Esophagus squamous epithelium (tissue), 5 donors: ENCODE results near the gene ZC2HC1B. TPM values are rescaled to one million over a fixed set of nuclear protein-coding genes. Genes with fewer than 3 reads are reported as not detected.

Experiments
- DNase-seq: peaks from one replicate; lab custom pipeline; 2025; lab: John Stamatoyannopoulos, UW
- H3K27ac ChIP-seq, 4 donors: fragments of 200-600 bp; sonication (generic); one replicate each; pipeline ENCODE4 v1.5.1; 2016 to 2019; ENCODE audit warnings: mild to moderate bottlenecking in 1 of 4
- H3K27me3 ChIP-seq, 4 donors: fragments of 200-600 bp; sonication (generic); 1 replicate in 3 of 4; 2 replicates in 1 of 4; pipeline versions ENCODE4 v1.5.1 to v1.6.0; 2017 to 2021; ENCODE audit warnings: antibody characterized with exemption in 1 of 4
- H3K36me3 ChIP-seq, 3 donors: fragments of 200-600 bp; sonication (generic); one replicate each; pipeline ENCODE4 v1.5.1; 2016 to 2019
- H3K4me1 ChIP-seq, 3 donors: fragments of 200-600 bp; sonication (generic); one replicate each; pipeline ENCODE4 v1.5.1; 2017 to 2019
- H3K4me3 ChIP-seq, 4 donors: fragments of 200-600 bp; sonication (generic); 1 replicate in 3 of 4; 2 replicates in 1 of 4; pipeline ENCODE4 v1.5.1; 2016 to 2019; ENCODE audit warnings: mild to moderate bottlenecking in 2 of 4, moderate library complexity in 1 of 4
- H3K9me3 ChIP-seq, 3 donors: fragments of 200-600 bp; sonication (generic); one replicate each; pipeline ENCODE4 v1.5.1; 2016 to 2019
- CTCF ChIP-seq, 6 experiments: fragments of 450-650 bp in 4 of 6; fragments of 200-600 bp in 2 of 6; sonication (generic) in 2 of 6; IDR thresholded peaks; one replicate each; pipeline ENCODE4 v1.5.1; 2016 to 2019; ENCODE audit warnings: antibody characterized with exemption in 6 of 6, mild to moderate bottlenecking in 4 of 6, moderate library complexity in 4 of 6
- POLR2A ChIP-seq, 4 donors: fragments of 450-650 bp; IDR thresholded peaks; one replicate each; pipeline ENCODE4 v1.6.1; 2017; ENCODE audit warnings: antibody characterized with exemption in 4 of 4, mild to moderate bottlenecking in 4 of 4, moderate library complexity in 3 of 4
- WGBS, 2 donors: methylation state at CpG; one replicate each; pipeline ENCODE4 v1.1.5; 2018; 5-methylcytosine and 5-hydroxymethylcytosine counted together
- intact Hi-C: fragments of 100-400 bp; cut with DNase I; formaldehyde crosslinking; loops from one replicate; pipeline ENCODE4 v1.15.0; 2022
- total RNA-seq, 4 donors: library from RNA; depleted of rRNA; stranded (reverse); fragments of >200 nt; gene quantifications; one replicate each; pipeline ENCODE4 v1.1.0, GENCODE V29; 2016
- donor health status: DM: yes; HTN: yes; CAD: no.

The ZC2HC1B gene
- total RNA-seq: not detected

- TF ChIP-seq CTCF (IDR thresholded peaks at IDR 0.05) (no peak), POLR2A (IDR thresholded peaks at IDR 0.05) (no peak)
- Histone ChIP-seq H3K36me3 (peaks cover 0 to 70% (median 24%) of the 10 kb centered on the region in 3 donors), H3K4me1 (no peaks in the 10 kb centered on the region), H3K27me3 (no peaks in the 10 kb centered on the region), H3K4me3 (no peak within 1 kb of the TSS), H3K27ac (no peak within 1 kb of the TSS), H3K9me3 (no peaks in the 10 kb centered on the region)
- DNase-seq: no peak
- intact Hi-C loops: no loop called here
- WGBS, 2 donors: 86 to 92% methylated on average over 1 of the region's 1 CpG
Measured at GRCh38 chr6:143864234-143864633, at the start of gene ZC2HC1B. Gene ZC2HC1B (plus strand): TSS chr6:143864474. CDS start chr6:143864540, 66 bp downstream.

- Histone ChIP-seq H3K27ac (no peak overlapping the region), H3K4me3 (no peak overlapping the region), H3K9me3 (no peaks in the 10 kb centered on the region), H3K36me3 (peaks cover 0 to 35% (median 0%) of the 10 kb centered on the region in 3 donors), H3K4me1 (no peaks in the 10 kb centered on the region), H3K27me3 (no peaks in the 10 kb centered on the region)
- no peak for TF ChIP-seq CTCF (IDR thresholded peaks at IDR 0.05)
- TF ChIP-seq POLR2A (IDR thresholded peaks at IDR 0.05): no peak
- DNase-seq: no peak
- intact Hi-C loops: no loop called here
Measured at GRCh38 chr6:143817621-143818020, 46.7 kb upstream of the ZC2HC1B start.

- TF ChIP-seq POLR2A (IDR thresholded peaks at IDR 0.05) (no peak), CTCF (IDR thresholded peaks at IDR 0.05) (no peak)
- Histone ChIP-seq H3K27ac (no peak overlapping the region), H3K4me3 (no peak overlapping the region), H3K27me3 (no peaks in the 10 kb centered on the region), H3K9me3 (no peaks in the 10 kb centered on the region), H3K36me3 (peaks cover 0 to 58% (median 0%) of the 10 kb centered on the region in 3 donors), H3K4me1 (no peaks in the 10 kb centered on the region)
- intact Hi-C loops: no loop called here
- 81 to 84% methylated on average over 6 of the region's 6 CpGs for WGBS, 2 donors
- no peak for DNase-seq
Measured at GRCh38 chr6:143821359-143821758, 42.9 kb upstream of the ZC2HC1B start.

- intact Hi-C loops: no loop called here
- H3K27ac ChIP-seq: no peak overlapping the region
- peaks cover 0 to 47% (median 0%) of the 10 kb centered on the region in 3 donors for H3K36me3 ChIP-seq
- H3K4me1 ChIP-seq: no peaks in the 10 kb centered on the region
- no peak for DNase-seq
- no peaks in the 10 kb centered on the region for H3K27me3 ChIP-seq
- TF ChIP-seq POLR2A (IDR thresholded peaks at IDR 0.05) (no peak), CTCF (IDR thresholded peaks at IDR 0.05) (no peak)
- H3K4me3 ChIP-seq: no peak overlapping the region
- WGBS, 2 donors: 36 to 38% methylated on average over 3 of the region's 3 CpGs
- no peaks in the 10 kb centered on the region for H3K9me3 ChIP-seq
Measured at GRCh38 chr6:143822584-143823024, 41.7 kb upstream of the ZC2HC1B start.

GRCh38 chr6:143823548-143823947 is 40.7 kb upstream of the ZC2HC1B start:
- intact Hi-C loops: no loop called here
- TF ChIP-seq POLR2A (IDR thresholded peaks at IDR 0.05): no peak
- TF ChIP-seq CTCF (IDR thresholded peaks at IDR 0.05): no peak
- peaks cover 0 to 41% (median 0%) of the 10 kb centered on the region in 3 donors for H3K36me3 ChIP-seq
- no peaks in the 10 kb centered on the region for H3K4me1 ChIP-seq
- no peaks in the 10 kb centered on the region for H3K27me3 ChIP-seq
- no peak for DNase-seq
- H3K27ac ChIP-seq: no peak overlapping the region
- WGBS, 2 donors: 79 to 80% methylated on average over 6 of the region's 6 CpGs
- H3K9me3 ChIP-seq: no peaks in the 10 kb centered on the region
- H3K4me3 ChIP-seq: no peak overlapping the region
